ENCODE data around the gene AOPEP.

- TF ChIP-seq CTCF (conservative IDR thresholded peaks at IDR 0.05; ENCODE audit: low read length) (no peak), EZH2phosphoT487 (IDR thresholded peaks at IDR 0.05; ENCODE audit: borderline replicate concordance) (no peak)
These were observed 32.9 kb upstream of the AOPEP start for GRCh38 chr9:94693485-94694204.
